GM21381 (cell line): ENCODE results near the gene NOS1.
"Not testable (repeated sequence)": the region's sequence is repeated elsewhere in the genome, so short reads cannot be mapped to it uniquely, and the experiment has no call there.

ENCODE experiments used
- ATAC-seq: cut with Tn5 transposase; IDR thresholded peaks from one replicate; pipeline ENCODE4 v1.9.1; 2021; ENCODE audit warnings: mild to moderate bottlenecking, moderate library complexity; ENCODE audit not compliant: unreplicated experiment

Gene NOS1

DNA sequence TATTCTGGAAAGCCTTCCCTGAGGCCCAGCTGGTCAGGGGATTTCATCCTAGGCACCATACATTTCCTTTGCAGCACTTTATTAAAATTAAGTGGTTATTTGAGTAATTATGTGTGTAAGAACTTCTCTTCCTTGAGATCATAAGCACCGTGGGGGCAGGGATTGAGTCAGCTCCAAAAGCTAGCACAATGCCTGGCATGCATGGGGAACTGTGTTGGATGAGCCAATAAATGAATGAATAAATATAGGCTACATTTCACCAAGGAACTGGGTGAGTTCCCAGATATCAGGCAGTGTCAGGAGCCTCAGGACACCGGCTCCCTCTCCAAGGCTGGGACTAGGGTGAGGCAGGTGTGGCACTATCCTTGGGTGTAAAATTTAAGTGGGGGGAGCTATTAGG, 88.3 kb downstream of the NOS1 start:
- no peak for ATAC-seq

- no peak for ATAC-seq
Measured at GRCh38 chr12:117272690-117273089, 88.7 kb downstream of the NOS1 start.

GRCh38 chr12:117262749-117263148, 98.7 kb downstream of the NOS1 start:
- no peak for ATAC-seq

- no peak for ATAC-seq
Measured at GRCh38 chr12:117261247-117261646, 100.2 kb downstream of the NOS1 start.

- ATAC-seq: no peak
Measured at GRCh38 chr12:117255386-117255785, 106.0 kb downstream of the NOS1 start.

DNA sequence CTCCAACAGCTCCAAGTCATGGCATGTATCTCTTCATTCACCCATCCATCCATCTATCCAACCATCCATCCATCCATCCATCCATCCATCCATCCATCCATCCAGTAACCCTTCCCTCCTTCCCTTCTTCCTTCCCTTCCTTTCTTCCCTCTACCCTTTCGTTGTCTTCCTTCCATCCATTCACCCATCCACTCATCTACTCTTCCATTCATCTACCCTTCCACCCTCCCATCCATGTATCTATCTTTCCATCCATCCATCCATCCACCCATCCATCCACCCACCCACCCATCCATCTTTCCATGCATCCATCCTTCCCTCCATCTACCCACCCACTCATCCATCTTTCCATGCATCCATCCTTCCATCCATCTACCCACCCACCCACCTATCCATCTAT, 117.9 kb downstream of the NOS1 start:
- no peak for ATAC-seq

DNA sequence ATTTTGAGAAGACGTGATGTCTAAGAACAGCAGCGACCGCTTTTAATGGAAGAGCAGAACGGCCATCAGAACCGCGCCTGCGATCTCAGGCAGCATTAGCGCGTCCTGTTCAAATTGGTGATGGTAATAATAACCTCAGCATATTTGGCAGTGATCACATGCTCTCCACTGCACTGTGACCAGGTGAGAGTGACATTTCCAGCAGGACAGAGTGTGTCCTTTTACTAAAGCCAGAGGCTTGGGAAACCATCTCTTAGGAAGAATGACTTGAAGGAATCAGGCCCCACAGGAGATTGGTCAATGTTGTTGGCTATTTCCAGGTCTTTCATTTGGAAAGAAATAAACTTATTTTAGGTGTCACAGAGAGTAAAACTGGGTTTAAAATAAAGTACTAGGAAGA, 119.7 kb downstream of the NOS1 start:
- no peak for ATAC-seq

GRCh38 chr12:117240081-117240755, 121.2 kb downstream of the NOS1 start:
- ATAC-seq: no peak

- ATAC-seq: no peak
Measured at GRCh38 chr12:117236456-117237001, 124.9 kb downstream of the NOS1 start.

DNA sequence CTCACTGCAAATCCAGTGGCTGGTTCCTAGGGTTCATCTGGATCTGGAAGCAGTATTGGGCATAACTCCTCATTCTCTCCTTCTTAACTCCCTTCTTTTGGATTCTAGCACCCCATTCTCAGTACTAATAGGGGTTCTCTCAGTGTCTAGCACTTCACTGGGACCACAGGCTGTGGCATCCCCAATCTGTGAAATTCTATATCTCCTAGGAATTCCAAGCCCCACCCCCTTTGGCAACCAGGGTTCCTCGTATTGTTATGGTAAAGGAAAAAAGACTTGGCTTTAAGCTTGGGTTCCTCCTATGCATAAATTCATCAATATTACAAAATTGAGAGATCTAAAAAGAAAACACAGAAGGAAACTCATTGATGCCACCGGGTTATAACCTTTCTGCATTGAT, 126.2 kb downstream of the NOS1 start:
- no peak for ATAC-seq

GRCh38 chr12:117234441-117234840, 127.0 kb downstream of the NOS1 start:
- no peak for ATAC-seq

DNA sequence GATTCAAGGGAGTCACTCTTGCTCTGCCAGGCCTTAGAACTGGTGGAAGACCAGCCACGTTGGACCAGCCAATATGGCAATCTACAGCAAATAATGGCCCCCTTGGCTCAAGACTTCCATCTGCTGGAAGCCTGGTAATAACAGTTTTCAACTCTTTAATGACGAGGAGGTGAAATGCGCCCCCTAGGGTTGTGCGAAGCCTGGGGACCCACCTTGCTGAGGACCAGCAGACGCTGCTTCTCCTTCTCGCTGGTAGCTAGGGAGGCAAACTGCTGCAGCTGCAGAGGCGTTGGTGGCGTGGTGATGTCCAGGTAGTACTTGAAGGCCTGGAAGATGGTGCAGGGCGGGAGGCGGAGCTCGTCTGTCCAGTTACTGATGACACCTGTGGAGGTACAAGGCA, 129.7 kb downstream of the NOS1 start:
- ATAC-seq: no peak

DNA sequence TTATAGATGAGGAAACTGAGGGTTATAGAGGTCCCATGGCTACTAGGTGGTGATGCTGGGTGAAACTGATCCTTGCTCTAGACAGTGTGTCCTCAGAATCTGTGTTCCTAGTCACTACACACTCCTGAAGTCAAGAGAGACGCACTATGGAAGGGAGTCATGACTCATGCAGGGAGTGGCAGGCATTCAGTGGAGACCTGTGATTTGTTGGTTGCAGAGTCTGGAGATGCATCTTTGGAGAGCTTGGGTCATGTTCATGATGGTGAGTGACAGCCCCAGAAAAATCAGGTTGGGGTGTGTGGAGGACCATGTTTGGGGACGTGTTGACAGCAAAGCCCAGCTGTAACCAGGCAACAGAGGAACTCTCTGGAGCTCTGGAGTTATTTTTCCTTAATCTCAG, 133.2 kb downstream of the NOS1 start:
- no peak for ATAC-seq

DNA sequence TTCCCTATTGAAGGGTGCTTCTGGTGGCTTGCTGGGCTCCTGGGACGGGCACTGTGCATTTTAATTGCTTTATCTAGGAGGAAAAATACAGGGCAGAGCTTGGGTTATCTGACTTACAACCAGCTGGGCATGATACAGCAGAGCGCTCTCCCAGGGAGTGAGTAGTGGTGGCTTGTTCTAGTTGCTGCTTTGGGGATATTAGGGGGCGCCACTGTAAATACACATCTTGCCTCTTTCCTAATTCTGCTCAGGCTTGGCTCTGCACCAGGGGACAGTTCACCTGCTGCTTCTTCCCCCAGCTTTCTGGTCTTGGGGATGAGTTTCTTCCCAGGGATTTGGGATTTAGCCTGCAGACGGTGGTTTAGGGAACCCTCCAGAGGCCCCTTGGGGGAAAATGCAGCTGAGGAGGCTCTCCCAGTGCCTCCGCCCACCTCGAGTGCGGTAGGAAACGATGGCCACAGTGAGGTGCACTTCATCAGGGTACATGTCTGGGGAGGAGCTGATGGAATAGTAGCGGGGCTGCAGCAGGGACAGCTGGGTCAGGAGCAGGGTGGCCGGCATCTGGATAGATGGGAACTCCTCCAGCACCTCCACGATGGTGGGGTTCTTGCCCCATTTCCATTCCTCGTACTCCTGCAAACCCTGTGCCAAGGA, 134.3 kb downstream of the NOS1 start:
- ATAC-seq: no peak

DNA sequence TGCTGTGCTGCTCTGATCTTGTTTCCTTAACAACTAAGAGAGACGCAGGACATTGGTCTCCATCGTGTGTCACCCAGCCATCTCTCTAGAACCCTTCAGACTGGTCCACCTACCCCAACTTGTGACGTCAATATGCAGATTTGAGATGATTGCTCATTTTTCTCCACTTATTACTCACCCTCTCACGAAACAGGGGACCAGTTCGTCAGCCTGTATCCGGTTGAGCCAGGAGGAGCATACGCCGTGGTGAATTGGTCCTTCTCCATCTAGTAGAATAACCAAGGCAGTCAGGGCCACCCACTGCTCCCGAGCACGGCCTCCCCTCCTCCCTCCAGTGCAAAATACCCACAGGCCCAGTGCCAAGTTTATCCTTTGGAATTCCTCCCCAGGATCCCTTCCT, 134.9 kb downstream of the NOS1 start:
- ATAC-seq: no peak

DNA sequence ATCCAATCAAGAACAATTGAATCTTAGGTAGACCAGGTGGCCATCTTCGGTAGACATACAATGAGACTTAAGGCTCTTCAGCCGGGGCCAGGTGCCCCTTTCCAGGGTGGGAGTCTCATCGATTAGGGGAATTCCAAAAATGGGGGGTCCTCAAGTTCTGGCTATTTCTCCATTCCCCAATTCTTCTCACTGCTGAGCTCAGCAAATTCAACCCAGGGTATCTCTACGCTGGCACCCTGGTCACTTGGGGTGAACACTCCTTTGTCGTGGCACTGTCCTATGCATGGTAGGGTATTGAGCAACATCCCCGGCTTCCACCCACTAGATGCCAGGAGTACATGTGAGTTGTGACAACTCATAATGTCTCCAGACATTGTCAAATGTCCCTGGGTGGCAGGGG, 136.2 kb downstream of the NOS1 start:
- no peak for ATAC-seq

DNA sequence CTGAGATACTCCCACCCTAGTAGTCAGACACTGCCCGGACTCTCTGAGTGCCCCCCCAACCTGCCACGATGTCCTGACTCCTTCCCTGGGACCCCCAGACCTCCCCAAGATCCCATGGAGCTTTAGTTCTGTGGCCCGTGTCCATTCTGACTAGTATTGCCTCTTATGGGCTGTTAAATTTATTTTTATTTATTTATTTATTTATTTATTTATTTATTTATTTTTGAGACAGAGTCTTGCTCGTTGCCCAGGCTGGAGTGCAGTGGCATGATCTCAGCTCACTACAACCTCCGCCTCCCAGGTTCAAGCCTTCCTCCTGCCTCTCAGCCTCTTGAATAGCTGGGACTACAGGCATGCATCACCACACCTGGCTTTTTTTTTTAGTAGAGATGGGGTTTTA, 140.5 kb downstream of the NOS1 start:
- ATAC-seq: not testable (repeated sequence)

DNA sequence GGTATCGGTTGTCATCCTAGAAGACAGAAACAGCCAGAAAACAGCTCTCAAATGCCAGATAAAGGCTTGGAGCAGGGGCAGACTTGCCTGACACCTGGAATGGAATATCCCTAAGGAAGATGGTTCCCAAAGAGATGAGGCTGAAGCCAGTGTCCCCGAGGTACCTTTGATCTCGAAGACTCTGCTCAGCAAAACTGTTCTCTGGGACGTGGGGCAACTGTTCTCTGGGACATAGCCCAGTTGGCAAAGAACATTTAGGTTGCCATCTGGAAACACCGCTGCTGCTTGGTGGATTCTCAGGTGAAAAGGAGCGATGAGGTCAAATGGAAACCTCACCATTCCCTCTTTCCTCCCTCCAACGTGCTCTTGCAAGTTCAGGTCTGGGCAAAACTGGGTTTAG, 143.3 kb downstream of the NOS1 start:
- ATAC-seq: no peak

- ATAC-seq: no peak
Measured at GRCh38 chr12:117216686-117217085, 144.7 kb downstream of the NOS1 start.

GRCh38 chr12:117214797-117215196, 146.6 kb downstream of the NOS1 start:
- no peak for ATAC-seq

DNA sequence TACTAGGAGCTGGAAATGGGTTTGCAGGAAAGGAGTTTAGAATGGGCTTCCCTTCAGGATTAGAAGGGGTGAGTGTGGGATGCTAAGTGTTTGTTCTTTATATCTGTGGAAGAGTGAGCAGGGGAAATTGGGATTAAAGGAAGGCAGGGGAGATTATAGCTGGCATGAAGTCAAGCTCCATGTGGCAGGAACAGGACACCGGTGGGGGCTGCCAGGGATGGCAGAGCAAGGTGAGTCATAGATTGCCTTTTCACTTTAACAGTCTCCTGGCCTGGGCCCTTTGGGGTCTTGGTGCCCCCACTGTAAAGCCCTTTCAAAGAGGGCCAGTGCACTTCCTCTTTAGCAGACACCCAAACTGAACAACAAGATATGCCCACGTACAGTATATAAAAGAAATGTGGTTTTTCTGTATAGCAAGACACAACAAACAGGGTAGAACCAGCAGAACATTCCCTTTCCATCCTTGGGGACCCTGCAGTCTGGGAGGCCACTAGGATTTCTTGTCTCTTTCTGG, 148.1 kb downstream of the NOS1 start:
- no peak for ATAC-seq

GRCh38 chr12:117212563-117213190, 148.7 kb downstream of the NOS1 start:
- ATAC-seq: no peak
